HG03175 (cell line): ENCODE measurements around the gene CPA2.
"Not testable (repeated sequence)": the region's sequence is repeated elsewhere in the genome, so short reads cannot be mapped to it uniquely, and the experiment has no call there.

Experiments used
- ATAC-seq: cut with Tn5 transposase; IDR thresholded peaks from one replicate; pipeline ENCODE4 v1.9.1; 2021; ENCODE audit warnings: mild to moderate bottlenecking, moderate library complexity; ENCODE audit not compliant: unreplicated experiment

The CPA2 gene

GRCh38 chr7:130266258-130266960 lies at the start of gene CPA2:
Gene CPA2 (plus strand): TSS chr7:130266863. CDS start chr7:130266882, 19 bp downstream.
- no peak for ATAC-seq

GRCh38 chr7:130218806-130219620 lies 47.6 kb upstream of the CPA2 start:
- no peak for ATAC-seq

GRCh38 chr7:130219871-130220270 lies 46.8 kb upstream of the CPA2 start:
- no peak for ATAC-seq

GRCh38 chr7:130221746-130222145 lies 44.9 kb upstream of the CPA2 start:
- no peak for ATAC-seq

- ATAC-seq = no peak
These were observed 43.0 kb upstream of the CPA2 start for GRCh38 chr7:130223646-130224045.

DNA sequence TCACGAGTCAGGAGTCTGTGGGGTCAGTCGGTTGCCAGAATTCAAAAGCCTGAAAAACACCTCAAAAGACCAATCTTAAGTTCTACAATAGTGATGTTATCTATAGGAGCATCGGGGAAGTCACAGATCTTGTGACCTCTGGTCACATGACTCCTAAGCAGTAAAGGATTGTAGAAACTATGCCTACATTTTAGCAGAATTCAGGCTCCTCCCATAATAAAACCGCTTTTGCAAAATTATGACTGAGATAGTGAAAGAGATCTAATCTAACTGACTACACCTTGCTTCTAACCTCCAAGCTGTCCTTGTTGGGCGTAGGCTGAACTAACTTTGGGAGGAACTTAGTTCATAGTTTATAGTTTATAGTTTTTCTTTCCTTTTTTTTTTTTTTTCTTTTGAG lies 42.5 kb upstream of the CPA2 start:
- ATAC-seq = no peak

GRCh38 chr7:130224923-130225322 lies 41.7 kb upstream of the CPA2 start:
- not testable (repeated sequence) for ATAC-seq

- ATAC-seq = no peak
These were observed 40.3 kb upstream of the CPA2 start for GRCh38 chr7:130226333-130226732.

- no peak for ATAC-seq
These were observed 38.6 kb upstream of the CPA2 start for GRCh38 chr7:130227883-130228575.

- ATAC-seq = no peak
These were observed 37.7 kb upstream of the CPA2 start for GRCh38 chr7:130228840-130229502.

GRCh38 chr7:130229981-130230380 lies 36.7 kb upstream of the CPA2 start:
- not testable (repeated sequence) for ATAC-seq

DNA sequence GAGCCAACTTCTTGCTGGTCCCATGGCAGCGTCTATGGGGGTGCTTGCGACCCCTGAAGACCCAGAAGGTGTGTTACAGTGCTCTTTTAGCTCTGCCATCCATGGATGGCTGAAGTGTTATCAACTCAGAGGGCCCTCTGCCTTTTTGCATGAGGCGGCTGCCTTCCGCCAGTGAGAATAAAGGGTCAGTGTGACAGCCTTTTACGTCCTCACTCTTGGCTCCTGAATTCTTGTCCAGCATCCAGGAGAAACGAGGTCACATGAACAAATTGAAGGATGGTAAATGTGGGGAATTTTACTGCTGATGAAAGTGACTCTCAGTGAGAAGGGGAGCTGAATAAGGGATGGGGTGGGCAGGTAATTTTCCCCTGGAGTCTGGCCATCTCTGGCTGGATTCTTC lies 34.9 kb upstream of the CPA2 start:
- no peak for ATAC-seq

GRCh38 chr7:130232209-130232608 lies 34.5 kb upstream of the CPA2 start:
- ATAC-seq = no peak

- ATAC-seq = no peak
These were observed 32.6 kb upstream of the CPA2 start for GRCh38 chr7:130234078-130234477.

GRCh38 chr7:130236361-130236760 lies 30.3 kb upstream of the CPA2 start:
- not testable (repeated sequence) for ATAC-seq

- ATAC-seq = no peak
These were observed 26.4 kb upstream of the CPA2 start for GRCh38 chr7:130240240-130240639.

GRCh38 chr7:130242198-130243014 lies 24.3 kb upstream of the CPA2 start:
- no peak for ATAC-seq

- not testable (repeated sequence) for ATAC-seq
These were observed 23.2 kb upstream of the CPA2 start for GRCh38 chr7:130243486-130243885.

GRCh38 chr7:130246491-130246890 lies 20.2 kb upstream of the CPA2 start:
- ATAC-seq = not testable (repeated sequence)

DNA sequence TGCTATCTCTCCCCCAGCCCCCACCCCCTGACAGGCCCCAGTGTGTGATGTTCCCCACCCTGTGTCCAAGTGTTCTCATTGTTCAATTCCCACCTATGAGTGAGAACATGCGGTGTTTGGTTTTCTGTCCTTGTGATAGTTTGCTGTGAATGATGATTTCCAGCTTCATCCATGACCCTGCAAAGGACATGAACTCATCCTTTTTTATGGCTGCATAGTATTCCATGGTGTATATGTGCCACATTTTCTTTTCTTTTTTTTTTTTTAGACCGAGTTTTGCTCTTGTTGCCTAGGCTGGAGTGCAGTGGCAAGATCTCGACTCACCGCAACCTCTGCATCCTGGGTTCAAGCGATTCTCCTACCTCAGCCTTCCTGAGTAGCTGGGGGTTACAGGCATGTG lies 17.8 kb upstream of the CPA2 start:
- not testable (repeated sequence) for ATAC-seq
